Activated CD8-positive, alpha-beta memory T cell treated with anti-CD3 and anti-CD28 coated beads for 1 hour (primary cell): ENCODE data around the gene RNF144A.
"Not testable (repeated sequence)": the region's sequence is repeated elsewhere in the genome, so short reads cannot be mapped to it uniquely, and the experiment has no call there.

Experiments used
- DNase-seq, 2 donors: peaks; one replicate each; pipeline ENCODE4 v3.0.0-alpha.2; 2020; ENCODE audit warnings: low read depth in 1 of 2; ENCODE audit errors: extremely low read depth in 1 of 2

Gene RNF144A

GRCh38 chr2:6927186-6927585 is 10.0 kb downstream of the RNF144A start:
- no peak for DNase-seq

GRCh38 chr2:6927753-6928152 is 10.5 kb downstream of the RNF144A start:
- DNase-seq = no peak

GRCh38 chr2:6928452-6928851 is 11.2 kb downstream of the RNF144A start:
- no peak for DNase-seq

DNA sequence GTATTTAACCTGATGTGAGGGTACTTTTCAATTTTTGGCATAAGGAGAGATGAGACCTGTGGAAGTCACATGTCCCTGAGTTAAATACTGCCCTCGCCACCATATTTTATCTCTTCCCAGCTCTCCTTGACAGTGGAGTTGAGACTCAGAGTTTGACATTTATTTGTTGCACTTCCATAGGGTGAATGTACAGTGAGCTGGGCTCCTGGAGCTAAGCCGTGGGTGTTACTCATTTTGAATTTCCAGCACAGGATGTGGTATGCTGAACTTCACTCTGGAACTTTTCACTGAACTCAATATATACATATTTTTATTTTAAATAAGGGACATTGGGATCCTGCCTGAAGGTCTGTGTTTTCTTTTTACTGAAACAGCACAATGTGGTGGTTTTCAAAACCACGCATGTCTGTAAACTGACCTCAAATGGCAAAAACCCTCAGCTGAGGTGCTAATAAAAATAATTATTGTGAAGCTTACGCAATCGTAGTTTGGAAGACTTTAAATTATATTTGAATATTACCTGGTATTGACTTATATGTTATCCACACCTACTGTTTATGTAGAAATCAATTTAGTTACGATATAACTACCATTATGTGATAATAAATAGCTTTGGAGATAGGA is 12.1 kb downstream of the RNF144A start:
- no peak for DNase-seq

- no peak for DNase-seq
Observed at GRCh38 chr2:6930923-6931647, 13.9 kb downstream of the RNF144A start.

DNA sequence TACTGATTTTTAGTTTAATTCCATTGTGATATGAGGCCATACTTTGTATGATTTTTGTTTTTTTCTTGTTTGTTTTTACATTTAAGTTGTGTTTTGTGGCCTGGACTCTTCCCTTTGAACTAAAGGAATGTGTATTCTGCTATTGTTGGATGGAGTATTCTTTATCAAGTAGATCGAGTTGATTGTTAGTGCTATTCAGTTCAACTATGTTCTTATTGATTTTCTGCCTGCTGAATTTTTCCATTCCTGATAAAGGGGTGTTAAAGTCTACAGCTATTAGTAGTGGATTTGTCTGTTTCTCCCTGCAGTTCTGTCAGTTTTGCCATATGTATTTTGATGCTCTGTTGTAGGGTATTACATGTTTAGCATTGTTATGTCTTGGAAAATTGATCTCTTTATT is 14.5 kb downstream of the RNF144A start:
- DNase-seq = no peak

GRCh38 chr2:6932206-6932605 is 15.0 kb downstream of the RNF144A start:
- DNase-seq = no peak

GRCh38 chr2:6932828-6933227 is 15.6 kb downstream of the RNF144A start:
- DNase-seq = no peak

DNA sequence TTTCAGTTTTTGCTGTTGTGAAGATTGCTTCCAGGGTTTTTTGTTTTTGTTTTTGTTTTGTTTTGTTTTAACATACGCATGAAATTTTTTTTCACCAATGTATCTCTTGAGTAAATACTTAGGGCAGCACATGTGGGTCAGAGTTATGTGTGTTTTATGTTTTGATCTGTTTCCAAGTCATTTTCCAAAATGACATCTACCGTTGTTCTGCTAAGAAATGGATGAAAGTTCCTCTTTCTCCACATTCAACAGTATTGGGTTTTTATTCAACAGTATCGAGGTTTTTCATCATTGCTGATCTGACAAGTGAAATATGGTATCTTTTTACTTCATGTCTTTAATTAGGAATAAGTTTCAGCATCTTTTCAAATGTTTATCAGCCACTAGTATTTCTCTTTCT is 16.7 kb downstream of the RNF144A start:
- no peak for DNase-seq

DNA sequence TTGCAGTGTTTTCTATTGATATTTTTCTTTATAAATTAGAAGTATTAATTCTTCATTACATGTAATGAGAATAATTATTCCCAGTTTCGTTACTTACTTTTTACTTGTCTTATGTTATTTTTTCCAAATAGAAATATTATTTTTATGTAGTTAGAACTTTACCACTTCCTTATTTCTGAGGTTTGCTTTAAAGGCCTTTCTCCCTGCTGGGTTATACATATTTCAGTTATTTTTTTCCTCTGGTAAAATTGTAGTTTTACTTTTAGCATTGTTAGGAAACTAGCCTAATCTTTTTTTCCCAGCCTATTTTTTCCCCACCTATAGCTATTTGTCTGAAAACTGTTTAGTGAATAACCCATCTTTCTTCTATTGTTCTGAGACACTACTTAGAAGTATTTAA is 17.1 kb downstream of the RNF144A start:
- DNase-seq = no peak

- DNase-seq = no peak
Observed at GRCh38 chr2:6934758-6935651, 17.8 kb downstream of the RNF144A start.

- not testable (repeated sequence) for DNase-seq
Observed at GRCh38 chr2:6935652-6936020, 18.4 kb downstream of the RNF144A start.

- no peak for DNase-seq
Observed at GRCh38 chr2:6937157-6937556, 19.9 kb downstream of the RNF144A start.

DNA sequence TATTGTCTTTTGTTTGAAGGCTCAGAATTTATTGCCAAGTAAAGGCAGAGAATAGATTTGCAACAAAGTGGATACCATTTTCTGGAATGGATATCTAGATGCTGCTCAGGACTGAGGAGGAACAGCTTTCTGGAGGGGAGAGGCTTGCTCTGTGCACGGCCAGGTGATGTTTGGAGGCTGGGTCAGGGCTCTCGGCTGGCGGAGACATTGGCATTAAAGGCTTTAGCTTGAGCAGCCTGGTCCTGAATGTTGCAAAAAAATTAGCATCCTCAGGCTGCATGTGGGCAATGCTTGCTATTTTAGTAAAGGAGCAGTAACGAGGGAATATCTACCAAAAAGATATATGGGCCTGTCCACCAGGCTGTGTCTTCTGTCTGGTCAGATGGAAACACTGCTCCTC is 20.4 kb downstream of the RNF144A start:
- no peak for DNase-seq

- no peak for DNase-seq
Observed at GRCh38 chr2:6939071-6939470, 21.9 kb downstream of the RNF144A start.

- no peak for DNase-seq
Observed at GRCh38 chr2:6940820-6941219, 23.6 kb downstream of the RNF144A start.

- no peak for DNase-seq
Observed at GRCh38 chr2:6941299-6942046, 24.3 kb downstream of the RNF144A start.

GRCh38 chr2:6942848-6943247 is 25.6 kb downstream of the RNF144A start:
- no peak for DNase-seq

DNA sequence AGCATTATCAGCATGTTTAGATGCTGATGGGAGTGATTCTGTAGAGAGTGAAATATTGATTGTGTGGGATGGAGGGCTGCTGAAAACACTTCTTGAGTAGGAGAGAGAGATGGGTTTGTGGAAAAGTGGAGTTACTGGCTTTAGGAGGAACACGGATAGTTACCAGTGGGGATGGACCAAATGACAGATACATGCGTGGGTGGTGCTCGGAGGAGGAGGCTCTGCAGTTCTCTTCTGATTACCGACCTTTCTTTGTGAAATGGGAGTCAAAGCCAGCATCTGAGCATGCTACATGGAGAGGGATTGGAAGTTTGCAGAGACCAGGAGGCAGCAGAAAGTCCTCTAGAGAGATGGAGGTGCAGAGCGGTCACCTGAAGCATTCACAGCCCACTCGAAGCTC is 26.3 kb downstream of the RNF144A start:
- no peak for DNase-seq

- DNase-seq = no peak
Observed at GRCh38 chr2:6943971-6944370, 26.8 kb downstream of the RNF144A start.

DNA sequence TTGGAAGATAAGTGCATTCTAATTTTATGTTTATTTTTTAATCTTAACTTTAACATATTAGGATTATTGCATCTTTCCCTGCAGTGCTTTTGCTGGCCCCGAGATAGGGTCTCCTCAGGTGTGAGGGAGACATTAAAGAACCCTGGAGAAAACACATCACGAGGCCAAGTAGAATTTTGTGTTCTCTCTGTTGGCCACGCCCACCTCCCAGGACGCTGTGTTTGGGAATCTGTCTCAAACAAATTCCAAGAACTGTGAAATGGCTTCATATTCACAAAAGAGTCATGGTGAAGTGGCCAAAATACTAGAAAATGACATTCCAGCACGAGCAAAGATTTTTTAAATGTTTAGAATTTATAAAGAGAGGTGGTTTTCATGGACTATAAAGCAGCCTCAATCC is 27.3 kb downstream of the RNF144A start:
- no peak for DNase-seq
